B cell (primary cell): Measurements from ENCODE around the gene MAP4K4. TPM values are rescaled to one million over a fixed set of nuclear protein-coding genes. Genes with fewer than 3 reads are reported as not detected.

Experiments
- ATAC-seq: fragments of 200-7000 bp; cut with Tn5 transposase; one replicate; pipeline ENCODE4 v1.10.0; 2021; ENCODE audit warnings: low read depth, mild to moderate bottlenecking, moderate number of reproducible peaks, moderate library complexity
- CTCF ChIA-PET: fragments of 350-600 bp; sonication (Branson Sonifier 250); formaldehyde crosslinking; loops from one replicate; lab custom pipeline; 2021; ENCODE audit warnings: antibody characterized with exemption, inconsistent platforms; lab: Charles Lee
- POLR2A ChIA-PET: fragments of 350-600 bp; sonication (Branson Sonifier 250); formaldehyde crosslinking; loops from one replicate; lab custom pipeline; 2021; ENCODE audit warnings: antibody characterized with exemption; lab: Charles Lee
- DNase-seq: peaks from one replicate; pipeline ENCODE4 v3.0.0; 2013
- H2AFZ ChIP-seq: 2 replicates; pipeline ENCODE4 v1.6.1; 2012; ENCODE audit warnings: mild to moderate bottlenecking, low read depth, low read length; ENCODE audit not compliant: insufficient read depth, poor library complexity, severe bottlenecking
- H3K27ac ChIP-seq, 2 donors: 1 replicate in 1 of 2; 2 replicates in 1 of 2; pipeline ENCODE4 v1.5.1; 2012 to 2013; ENCODE audit warnings: low read length in 2 of 2, mild to moderate bottlenecking in 2 of 2, moderate library complexity in 1 of 2
- H3K27me3 ChIP-seq, 4 experiments: fragments of 200-600 bp in 1 of 4; sonication (generic) in 1 of 4; replicated peaks in 1 of 4; 1 replicate in 2 of 4; 2 replicates in 2 of 4; pipeline versions ENCODE4 v1.6.1 to v1.7.0; 2013 to 2016; ENCODE audit warnings: low read length in 3 of 4, mild to moderate bottlenecking in 2 of 4, mixed read lengths in 1 of 4, moderate library complexity in 1 of 4; ENCODE audit not compliant: insufficient read depth in 4 of 4, control insufficient read depth in 3 of 4; ENCODE audit errors: control extremely low read depth in 1 of 4
- H3K36me3 ChIP-seq, 2 experiments: replicated peaks in 1 of 2; 1 replicate in 1 of 2; 2 replicates in 1 of 2; pipeline versions ENCODE4 v1.6.1 to v1.7.1; 2013; ENCODE audit warnings: low read length in 1 of 2; ENCODE audit not compliant: insufficient read depth in 2 of 2, control insufficient read depth in 1 of 2; ENCODE audit errors: control extremely low read depth in 1 of 2, extremely low read depth in 1 of 2
- H3K4me1 ChIP-seq, 2 donors: fragments of 200-600 bp in 1 of 2; sonication (generic) in 1 of 2; 1 replicate in 1 of 2; 2 replicates in 1 of 2; pipeline versions ENCODE4 v1.5.1 to v1.6.1; 2013 to 2017; ENCODE audit warnings: low read length in 2 of 2; ENCODE audit not compliant: control insufficient read depth in 2 of 2, insufficient read depth in 2 of 2
- H3K4me2 ChIP-seq: replicated peaks from 2 replicates; pipeline ENCODE3; 2012; ENCODE audit warnings: mild to moderate bottlenecking, low read depth, low read length; ENCODE audit not compliant: poor library complexity, severe bottlenecking
- H3K4me3 ChIP-seq, 5 experiments: fragments of 200-600 bp in 1 of 5; sonication (generic) in 1 of 5; 1 replicate in 3 of 5; 2 replicates in 2 of 5; pipeline versions ENCODE4 v1.5.1 to v1.7.0; 2011 to 2016; ENCODE audit warnings: low read length in 4 of 5, mild to moderate bottlenecking in 4 of 5, low read depth in 2 of 5, control low read depth in 1 of 5, moderate library complexity in 1 of 5; ENCODE audit not compliant: insufficient read depth in 1 of 5; ENCODE audit errors: control extremely low read depth in 1 of 5, extremely low read depth in 1 of 5
- H3K79me2 ChIP-seq: fragments of 200-600 bp; sonication (generic); one replicate; pipeline ENCODE4 v1.6.0; 2016; ENCODE audit warnings: low read length; ENCODE audit not compliant: control insufficient read depth, insufficient read depth
- H3K9ac ChIP-seq: fragments of 200-600 bp; sonication (generic); 2 replicates; pipeline ENCODE4 v1.6.1; 2017; ENCODE audit warnings: mild to moderate bottlenecking, low read length, moderate library complexity
- H3K9me3 ChIP-seq, 3 donors: one replicate each; pipeline versions ENCODE4 v1.6.1 to v1.7.1; 2013; ENCODE audit warnings: low read length in 2 of 3; ENCODE audit not compliant: control insufficient read depth in 2 of 3, insufficient read depth in 1 of 3; ENCODE audit errors: control extremely low read depth in 1 of 3
- H4K20me1 ChIP-seq: 2 replicates; pipeline ENCODE4 v1.6.0; 2012; ENCODE audit warnings: mild to moderate bottlenecking, low read length; ENCODE audit not compliant: insufficient read depth, control insufficient read depth, poor library complexity, severe bottlenecking
- H3K27ac Mint-ChIP-seq: one replicate; pipeline ENCODE4 v1.8.0; 2021; ENCODE audit warnings: mixed read lengths
- H3K27me3 Mint-ChIP-seq: one replicate; pipeline ENCODE4 v1.8.0; 2021; ENCODE audit warnings: mixed read lengths
- H3K4me1 Mint-ChIP-seq: one replicate; pipeline ENCODE4 v1.8.0; 2021; ENCODE audit warnings: mixed read lengths
- H3K4me3 Mint-ChIP-seq: one replicate; pipeline ENCODE4 v1.8.0; 2021; ENCODE audit warnings: mixed read lengths
- H3K9me3 Mint-ChIP-seq: one replicate; pipeline ENCODE4 v1.8.0; 2022; ENCODE audit warnings: mixed read lengths; ENCODE audit not compliant: insufficient read depth
- CTCF ChIP-seq: fragments of 200-600 bp; IDR thresholded peaks from one replicate; pipeline ENCODE4 v1.8.0; 2022; ENCODE audit warnings: antibody characterized with exemption, mild to moderate bottlenecking
- EZH2 ChIP-seq: IDR thresholded peaks from 2 replicates; pipeline ENCODE4 v1.6.1; 2012; ENCODE audit warnings: borderline replicate concordance, low read depth, mild to moderate bottlenecking, moderate library complexity, low read length; ENCODE audit not compliant: insufficient read depth, poor library complexity, severe bottlenecking
- WGBS: methylation state at CpG from one replicate; pipeline ENCODE4 v1.1.5; 2013; ENCODE audit warnings: missing lambda C conversion rate; ENCODE audit not compliant: insufficient coverage; 5-methylcytosine and 5-hydroxymethylcytosine counted together
- intact Hi-C: fragments of 100-400 bp; cut with micrococcal nuclease; formaldehyde crosslinking; loops from one replicate; pipeline ENCODE4 v1.10.0; 2022
- polyA plus RNA-seq: library from polyadenylated mRNA; depleted of rRNA; stranded (reverse); fragments of >200 nt; gene quantifications from 2 replicates; pipeline ENCODE4 v1.2.3, GENCODE V29; 2012
- total RNA-seq, 2 donors: library from RNA; stranded (reverse); fragments of 120-200 nt in 1 of 2; gene quantifications; 1 replicate in 1 of 2; 2 replicates in 1 of 2; pipeline versions ENCODE4 v1.2.3 to v1.2.4, GENCODE V29; 2013 to 2022

MAP4K4 gene
- total and polyA plus RNA-seq, 2 donors (not counting 1 experiment from before 2014, with no cell fraction given), result 54.8 to 280 TPM

GRCh38 chr2:101710471-101711318, 13.2 kb downstream of the MAP4K4 start:
- Histone ChIP-seq H3K27ac (peak overlapping the region; percentile 62 to 94), H2AFZ (no peak overlapping the region), H3K36me3 (no peaks in the 10 kb centered on the region), H4K20me1 (peaks cover 17% of the 10 kb centered on the region), H3K4me2 (peak overlapping the region; percentile 71), H3K9me3 (no peaks in the 10 kb centered on the region), H3K4me3 (peak overlapping the region in 4 of 5 experiments; percentile 2 to 44 (median 11)), H3K27me3 (no peaks in the 10 kb centered on the region), H3K4me1 (peaks cover 97% of the 10 kb centered on the region in 2 donors), H3K79me2 (peaks cover 100% of the 10 kb centered on the region), H3K9ac (peak overlapping the region; percentile 42)
- no peak for TF ChIP-seq CTCF
- no peak for TF ChIP-seq EZH2
- ATAC-seq (peak; percentile 73), DNase-seq (no peak)
- intact Hi-C loops, result loop anchor here (10.0 kb wide), 1 partner anchor 204 kb away; no protein-coding TSS in a partner anchor
- Mint-ChIP-seq H3K9me3 (no peaks in the 10 kb centered on the region), H3K27me3 (no peaks in the 10 kb centered on the region), H3K27ac (peak overlapping the region; percentile 66), H3K4me3 (peak overlapping the region; percentile 88), H3K4me1 (peaks cover 77% of the 10 kb centered on the region)
- CTCF ChIA-PET, result interaction anchor here (0.7 to 2.5 kb wide), 11 partner anchors 10 to 291 kb away, joined by 3 to 10 read pairs (median 4); no protein-coding TSS in a partner anchor
- POLR2A ChIA-PET, result interaction anchor here (0.6 to 2.1 kb wide), 4 partner anchors 11 to 151 kb away, joined by 3 to 7 read pairs (median 5); no protein-coding TSS in a partner anchor
- 65% methylated on average over 2 of the region's 7 CpGs for WGBS

- no CpG with 5 or more reads among the region's 3 CpGs for WGBS
- no peak overlapping the region for H2AFZ ChIP-seq
- ChIA-PET POLR2A (no interaction called here), CTCF (no interaction called here)
- H3K4me2 ChIP-seq, result peak overlapping the region; percentile 72
- H3K27ac ChIP-seq, result peak overlapping the region; percentile 94 to 99
- H3K4me3 ChIP-seq, result peak overlapping the region; percentile 2 to 53 (median 18)
- peak overlapping the region; percentile 47 for H3K9ac ChIP-seq
- TF ChIP-seq CTCF (no peak), EZH2 (no peak)
- no peaks in the 10 kb centered on the region for H3K27me3 ChIP-seq
- H3K79me2 ChIP-seq, result peaks cover 86% of the 10 kb centered on the region
- Mint-ChIP-seq H3K9me3 (no peaks in the 10 kb centered on the region), H3K27ac (peak overlapping the region; percentile 84), H3K4me1 (peaks cover 79% of the 10 kb centered on the region), H3K4me3 (peak overlapping the region; percentile 77), H3K27me3 (no peaks in the 10 kb centered on the region)
- peak; percentile 62 for DNase-seq
- H3K9me3 ChIP-seq, result no peaks in the 10 kb centered on the region
- intact Hi-C loops, result loop anchor here (1.0 to 10.0 kb wide), 2 partner anchors 11 to 201 kb away; no protein-coding TSS in a partner anchor
- no peak for ATAC-seq
- H4K20me1 ChIP-seq, result peaks cover 10% of the 10 kb centered on the region
- H3K36me3 ChIP-seq, result no peaks in the 10 kb centered on the region
- H3K4me1 ChIP-seq, result peaks cover 92 to 94% of the 10 kb centered on the region in 2 donors
Observed at GRCh38 chr2:101714118-101714517, 16.6 kb downstream of the MAP4K4 start.
